Erythroblast (primary cell): ENCODE results near the gene ABHD6.

Experiments
- DNase-seq, 2 experiments: peaks; one replicate each; lab custom pipeline; 2025; lab: John Stamatoyannopoulos, UW
- GATA1 ChIP-seq: IDR thresholded peaks from 2 replicates; pipeline ENCODE4 v1.6.1; 2011; ENCODE audit warnings: low read depth, mild to moderate bottlenecking, control low read depth, low read length, moderate library complexity
- POLR2A ChIP-seq: IDR thresholded peaks from 2 replicates; pipeline ENCODE4 v1.6.1; 2011; ENCODE audit warnings: mild to moderate bottlenecking, low read length

The ABHD6 gene, protein sequence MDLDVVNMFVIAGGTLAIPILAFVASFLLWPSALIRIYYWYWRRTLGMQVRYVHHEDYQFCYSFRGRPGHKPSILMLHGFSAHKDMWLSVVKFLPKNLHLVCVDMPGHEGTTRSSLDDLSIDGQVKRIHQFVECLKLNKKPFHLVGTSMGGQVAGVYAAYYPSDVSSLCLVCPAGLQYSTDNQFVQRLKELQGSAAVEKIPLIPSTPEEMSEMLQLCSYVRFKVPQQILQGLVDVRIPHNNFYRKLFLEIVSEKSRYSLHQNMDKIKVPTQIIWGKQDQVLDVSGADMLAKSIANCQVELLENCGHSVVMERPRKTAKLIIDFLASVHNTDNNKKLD

DNA sequence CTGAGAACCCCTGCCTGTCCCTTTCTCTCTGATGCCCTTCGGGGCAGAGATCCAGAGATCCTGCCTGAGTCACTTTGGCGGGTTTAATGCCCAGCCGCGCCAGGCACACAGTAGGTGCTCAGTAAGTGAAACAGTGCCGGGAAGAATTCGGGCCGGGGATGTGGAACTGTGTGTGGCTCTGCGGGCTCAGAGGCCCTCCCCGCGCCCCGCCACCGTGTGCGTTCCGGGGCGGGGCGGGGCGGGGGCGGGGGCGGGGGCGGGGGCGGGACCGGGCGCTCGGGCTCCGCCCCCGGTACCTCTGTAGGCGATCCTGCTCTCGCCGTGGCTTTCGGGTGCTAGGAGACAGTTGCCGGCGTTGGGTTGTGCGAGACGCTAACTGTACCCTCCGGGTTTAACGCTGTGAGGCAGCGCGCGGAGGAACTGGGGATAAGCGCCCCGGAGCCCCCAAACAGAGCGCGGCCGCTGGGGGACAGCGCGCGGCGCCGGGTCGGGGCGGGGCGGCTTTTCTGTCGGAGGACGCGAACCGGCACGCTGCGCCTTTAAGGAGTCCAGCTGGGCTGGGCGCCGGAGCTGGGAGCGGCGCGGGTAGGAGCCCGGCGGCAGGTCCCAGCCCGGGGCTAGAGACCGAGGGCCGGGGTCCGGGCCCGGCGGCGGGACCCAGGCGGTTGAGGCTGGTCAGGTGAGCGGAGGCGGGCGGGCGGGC, at the start of gene ABHD6:
ABHD6 (plus strand) TSS at position 555 of the 703 bp plus-strand sequence. CDS start 18,795 bp downstream, outside the sequence.
- peak; percentile 83 to 90 for DNase-seq
- TF ChIP-seq POLR2A (no peak), GATA1 (no peak)

GRCh38 chr3:58188173-58188564, 49.4 kb upstream of the ABHD6 start:
- TF ChIP-seq POLR2A (no peak), GATA1 (no peak)
- no peak for DNase-seq

- TF ChIP-seq GATA1 (no peak), POLR2A (no peak)
- no peak for DNase-seq
Observed at GRCh38 chr3:58188921-58189451, 48.6 kb upstream of the ABHD6 start.

DNA sequence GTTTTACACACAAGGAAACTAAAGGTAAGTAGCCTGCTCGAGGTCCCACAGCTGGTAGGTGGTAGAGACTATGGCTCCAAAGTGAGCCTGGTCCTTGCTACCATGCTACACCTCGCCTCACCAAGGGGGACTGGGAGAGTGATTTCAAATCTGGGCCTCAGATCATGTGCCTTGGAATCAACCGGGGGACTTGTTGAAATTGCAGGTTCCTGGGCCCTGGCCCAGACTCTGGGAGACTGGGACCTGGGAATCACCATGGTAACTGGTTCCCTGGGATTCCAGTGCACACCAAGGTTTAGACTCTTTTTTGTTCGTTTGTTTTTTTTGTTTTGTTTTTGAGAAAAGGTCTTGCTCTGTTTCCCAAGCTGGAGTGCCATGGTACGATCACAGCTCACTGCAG, 47.9 kb upstream of the ABHD6 start:
- DNase-seq: no peak
- no peak for TF ChIP-seq POLR2A
- no peak for TF ChIP-seq GATA1

DNA sequence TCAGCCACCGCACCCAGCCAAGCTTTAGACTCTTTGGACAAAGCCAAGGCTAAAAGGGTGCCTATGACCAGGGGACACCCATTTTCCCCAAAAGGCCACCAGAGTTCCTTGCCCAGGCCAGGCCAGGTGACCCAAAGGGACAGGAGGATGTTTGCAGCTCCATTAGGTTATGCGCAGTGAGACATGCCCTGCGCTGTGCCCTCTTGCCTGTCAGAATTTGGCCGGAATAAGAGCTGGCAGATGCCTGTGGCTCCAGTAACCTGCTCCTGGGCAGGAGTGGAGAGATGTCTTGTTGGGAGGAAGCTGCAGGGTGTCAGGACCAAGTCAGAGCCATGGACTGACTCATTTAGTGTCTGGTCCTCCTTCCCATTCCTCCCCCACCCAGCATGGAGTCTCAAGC, 47.3 kb upstream of the ABHD6 start:
- TF ChIP-seq GATA1: no peak
- TF ChIP-seq POLR2A: no peak
- DNase-seq: no peak

DNA sequence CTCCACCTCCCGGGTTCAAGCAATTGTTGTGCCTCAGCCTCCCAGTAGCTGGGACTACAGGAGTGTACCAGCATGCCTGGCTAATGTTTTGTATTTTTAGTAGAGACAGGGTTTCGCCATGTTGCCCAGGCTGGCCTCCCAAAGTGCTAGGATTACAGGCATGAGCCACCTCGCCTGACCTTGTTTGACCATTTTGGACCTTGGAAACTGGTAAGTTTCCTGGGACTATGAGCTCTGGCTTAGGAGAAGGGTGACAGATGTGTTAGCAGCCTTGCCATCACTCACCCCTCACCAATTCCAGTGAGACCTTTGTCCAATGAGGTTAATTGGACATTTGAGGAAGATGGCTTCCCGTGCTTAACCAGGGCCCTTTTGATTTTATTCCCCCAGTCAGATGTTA, 46.7 kb upstream of the ABHD6 start:
- no peak for TF ChIP-seq GATA1
- TF ChIP-seq POLR2A: no peak
- no peak for DNase-seq

- TF ChIP-seq POLR2A (no peak), GATA1 (no peak)
Observed at GRCh38 chr3:58191361-58191991, 46.1 kb upstream of the ABHD6 start.

GRCh38 chr3:58192069-58192468, 45.5 kb upstream of the ABHD6 start:
- no peak for DNase-seq
- TF ChIP-seq POLR2A (no peak), GATA1 (no peak)

More at GRCh38 chr3:58191361-58191991, 46.1 kb upstream of the ABHD6 start:
- DNase-seq: no peak

DNA sequence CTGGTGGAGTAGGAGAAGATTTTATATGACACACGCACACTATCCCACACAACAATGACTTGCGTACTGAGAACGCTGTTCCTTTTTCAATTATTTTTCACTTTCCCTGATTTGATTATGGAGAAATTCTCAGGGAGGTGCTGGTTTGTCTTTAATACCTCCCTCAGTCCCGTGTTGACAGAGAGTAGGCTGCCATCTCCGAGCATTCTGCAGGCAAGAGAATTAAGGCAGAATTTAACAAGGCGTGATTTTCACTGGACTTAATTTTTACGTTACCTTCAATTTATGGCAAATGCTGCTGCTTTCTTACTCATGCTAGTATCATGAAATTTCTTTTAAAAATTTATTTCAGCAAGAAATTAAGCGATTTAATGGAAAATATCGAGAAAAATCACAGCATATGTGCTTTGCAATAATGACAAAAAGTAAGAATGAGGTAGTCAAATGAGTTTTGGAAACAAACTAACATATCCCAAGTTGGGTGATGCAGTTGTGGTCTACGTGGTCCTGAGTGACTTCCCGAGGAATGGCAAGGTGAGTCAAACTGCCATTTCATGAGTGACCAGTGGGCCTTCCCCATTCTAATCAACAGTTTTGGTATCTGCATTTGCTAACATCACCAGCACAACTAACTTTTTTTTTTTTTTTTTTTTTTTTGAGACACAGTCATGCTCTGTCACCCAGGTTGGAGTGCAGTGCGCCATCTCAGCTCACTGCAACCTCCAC, 43.7 kb upstream of the ABHD6 start:
- TF ChIP-seq POLR2A (no peak), GATA1 (no peak)
- no peak for DNase-seq

DNA sequence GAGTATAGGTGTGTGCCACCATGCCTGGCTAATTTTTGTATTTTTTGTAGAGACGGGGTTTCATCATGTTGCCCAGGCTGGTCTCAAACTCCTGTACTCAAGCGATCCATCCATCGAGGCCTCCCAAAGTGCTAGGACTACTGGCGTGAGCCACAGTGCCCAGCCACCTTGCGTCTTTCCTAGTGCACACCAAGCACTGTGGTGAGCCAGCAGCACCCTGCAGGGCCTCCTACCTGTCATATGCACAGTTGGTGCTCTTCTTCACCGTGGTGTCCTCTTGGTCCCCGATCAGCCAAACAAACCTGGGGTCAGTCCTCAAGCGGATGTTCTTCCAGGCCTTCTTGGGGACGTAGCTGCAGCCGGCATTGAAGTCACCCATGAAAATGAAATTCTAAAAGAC, 40.0 kb upstream of the ABHD6 start:
- DNase-seq: no peak
- TF ChIP-seq GATA1 (no peak), POLR2A (no peak)

DNA sequence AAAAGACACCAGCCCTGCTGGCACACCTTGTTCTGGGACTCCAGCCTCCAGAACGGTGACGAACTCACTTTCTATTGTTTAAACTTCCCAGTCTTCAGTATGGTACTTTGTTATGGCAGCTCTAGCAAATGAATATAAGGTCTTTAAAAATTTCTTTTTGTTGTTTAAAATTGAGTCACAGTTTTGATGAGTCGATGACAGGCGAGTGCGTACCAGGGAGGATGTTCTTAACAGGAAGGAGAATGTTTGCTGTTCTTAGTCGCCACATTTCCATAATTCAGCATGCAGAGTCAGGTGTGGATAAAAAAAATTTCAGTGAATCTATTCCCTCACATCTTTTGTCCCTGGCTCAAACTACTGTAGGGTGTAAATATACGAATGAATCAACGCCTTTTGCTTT, 39.2 kb upstream of the ABHD6 start:
- DNase-seq: no peak
- TF ChIP-seq GATA1: no peak
- TF ChIP-seq POLR2A: no peak

DNA sequence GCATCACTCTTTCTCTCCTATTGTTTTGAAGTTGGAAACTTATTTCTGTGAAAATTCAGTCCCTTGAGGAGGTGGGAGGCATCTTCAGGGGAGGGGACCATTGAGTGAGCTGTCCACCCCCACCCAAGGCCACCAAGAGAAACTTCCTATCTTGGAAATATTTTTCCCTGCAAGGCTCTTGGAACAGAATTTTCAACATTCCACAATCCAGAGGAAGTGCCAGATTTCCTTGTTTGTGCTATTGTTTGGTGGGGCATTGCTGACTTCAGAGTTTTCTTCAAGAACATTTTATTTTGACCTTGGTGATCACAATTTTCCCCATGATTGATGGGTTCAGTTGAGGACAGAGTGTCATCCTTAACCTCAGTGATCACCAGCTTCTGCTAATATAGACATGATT, 38.8 kb upstream of the ABHD6 start:
- TF ChIP-seq GATA1 (no peak), POLR2A (no peak)
- no peak for DNase-seq

DNA sequence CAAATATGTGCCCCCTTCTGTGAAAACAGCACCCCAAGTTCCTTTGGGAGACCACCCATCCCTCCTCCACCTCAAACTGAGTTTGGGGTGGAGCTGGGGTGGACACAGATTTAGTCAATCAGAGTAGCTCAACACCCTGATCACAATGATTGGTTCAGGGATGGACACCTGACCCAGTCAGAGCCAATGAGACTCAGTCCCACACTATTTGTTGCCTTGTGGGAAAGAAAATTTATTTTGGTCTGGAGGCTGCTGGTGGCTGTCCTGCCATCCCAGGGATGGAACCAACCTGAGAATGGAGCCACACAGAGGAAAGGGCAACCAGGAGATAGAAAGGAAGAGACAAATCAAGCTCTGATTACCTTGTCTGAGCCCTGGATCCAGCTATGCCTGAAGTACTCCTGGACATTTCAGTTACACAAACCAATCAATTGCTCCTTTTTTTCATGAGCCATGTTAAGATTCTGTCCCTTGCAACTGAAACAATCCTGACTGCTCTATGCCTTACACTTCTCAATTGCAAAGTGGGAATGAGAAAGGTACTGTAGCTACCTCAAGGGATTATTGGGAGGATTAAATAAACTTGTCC, 37.4 kb upstream of the ABHD6 start:
- TF ChIP-seq POLR2A (no peak), GATA1 (no peak)
- DNase-seq: no peak
